Kasumi-1 (cell line): Measurements from ENCODE around the gene LAMC2.

ENCODE experiments used
- DNase-seq, 2 experiments: peaks; one replicate each; lab custom pipeline; 2025; lab: John Stamatoyannopoulos, UW

The LAMC2 gene

GRCh38 chr1:183287191-183287675 lies 101.2 kb downstream of the LAMC2 start:
- no peak for DNase-seq

GRCh38 chr1:183288583-183288982 lies 102.5 kb downstream of the LAMC2 start:
- no peak for DNase-seq

- no peak for DNase-seq
Observed at GRCh38 chr1:183289051-183289496, 103.0 kb downstream of the LAMC2 start.

- DNase-seq = no peak
Observed at GRCh38 chr1:183290628-183291027, 104.6 kb downstream of the LAMC2 start.

- no peak for DNase-seq
Observed at GRCh38 chr1:183291216-183291762, 105.2 kb downstream of the LAMC2 start.

GRCh38 chr1:183291802-183292514 lies 105.9 kb downstream of the LAMC2 start:
- no peak for DNase-seq

- DNase-seq = no peak
Observed at GRCh38 chr1:183293241-183293640, 107.2 kb downstream of the LAMC2 start.

GRCh38 chr1:183293876-183294275 lies 107.8 kb downstream of the LAMC2 start:
- DNase-seq = no peak
